WTC11 (cell line): ENCODE results near the gene GALNT7. TPM values are rescaled to one million over a fixed set of nuclear protein-coding genes. Genes with fewer than 3 reads are reported as not detected.

ENCODE experiments used
- ATAC-seq: fragments of 200-7000 bp; cut with Tn5 transposase; 2 replicates; pipeline ENCODE4 v1.10.0; 2021; ENCODE audit warnings: mild to moderate bottlenecking, moderate library complexity
- CTCF ChIA-PET: fragments of 300-600 bp; sonication (Branson Sonifier 250); formaldehyde crosslinking; loops from one replicate; lab custom pipeline; 2021; ENCODE audit warnings: antibody characterized with exemption; lab: Charles Lee
- POLR2A ChIA-PET: fragments of 350-600 bp; sonication (Branson Sonifier 250); formaldehyde crosslinking; loops from one replicate; lab custom pipeline; 2021; ENCODE audit warnings: antibody characterized with exemption; lab: Charles Lee
- DNase-seq: peaks from one replicate; pipeline ENCODE4 v3.0.0; 2021; ENCODE audit warnings: low spot score
- H3K27ac Mint-ChIP-seq: 2 replicates; pipeline ENCODE4 v1.8.0; 2021; ENCODE audit warnings: mixed read lengths
- H3K27me3 Mint-ChIP-seq: 2 replicates; pipeline ENCODE4 v1.8.0; 2021; ENCODE audit warnings: low read depth, mild to moderate bottlenecking, moderate library complexity, mixed read lengths
- H3K36me3 Mint-ChIP-seq: 2 replicates; pipeline ENCODE4 v1.8.0; 2021; ENCODE audit warnings: mixed read lengths
- H3K4me1 Mint-ChIP-seq: 2 replicates; pipeline ENCODE4 v1.8.0; 2022; ENCODE audit warnings: mixed read lengths
- H3K4me3 Mint-ChIP-seq: 2 replicates; pipeline ENCODE4 v1.8.0; 2021; ENCODE audit warnings: mild to moderate bottlenecking, moderate library complexity, mixed read lengths
- H3K9me3 Mint-ChIP-seq: 2 replicates; pipeline ENCODE4 v1.8.0; 2021; ENCODE audit warnings: mixed read lengths
- CBFB ChIP-seq: sonication (generic); formaldehyde crosslinking; IDR thresholded peaks from 2 replicates; pipeline ENCODE4 v1.8.1; 2022; ENCODE audit warnings: mild to moderate bottlenecking, low read depth, missing genetic modification reagents
- ELF4 ChIP-seq: sonication (generic); formaldehyde crosslinking; IDR thresholded peaks from 2 replicates; pipeline ENCODE4 v1.8.1; 2022; ENCODE audit warnings: low read depth, mild to moderate bottlenecking, moderate library complexity, missing genetic modification reagents
- ETV6 ChIP-seq: sonication (generic); formaldehyde crosslinking; IDR thresholded peaks from 2 replicates; pipeline ENCODE4 v1.8.1; 2022; ENCODE audit warnings: mild to moderate bottlenecking, missing genetic modification reagents
- FOXJ3 ChIP-seq: sonication (generic); formaldehyde crosslinking; IDR thresholded peaks from 2 replicates; pipeline ENCODE4 v1.9.0; 2021; ENCODE audit warnings: missing genetic modification reagents, mild to moderate bottlenecking, borderline replicate concordance
- FOXK1 ChIP-seq: sonication (generic); formaldehyde crosslinking; IDR thresholded peaks from 2 replicates; pipeline ENCODE4 v1.8.0; 2022; ENCODE audit warnings: mild to moderate bottlenecking, moderate library complexity, missing genetic modification reagents
- GABPB1 ChIP-seq: sonication (generic); formaldehyde crosslinking; IDR thresholded peaks from 2 replicates; pipeline ENCODE4 v1.8.1; 2023; ENCODE audit warnings: mild to moderate bottlenecking, missing genetic modification reagents
- GRHL2 ChIP-seq: fragments of 250-450 bp; sonication (Bioruptor Pico); IDR thresholded peaks from 2 replicates; pipeline ENCODE4 v1.8.0; 2022; ENCODE audit warnings: mild to moderate bottlenecking, moderate library complexity; ENCODE audit not compliant: insufficient replicate concordance, severe bottlenecking
- IRF2 ChIP-seq: sonication (generic); formaldehyde crosslinking; IDR thresholded peaks from 2 replicates; pipeline ENCODE4 v1.8.0; 2022; ENCODE audit warnings: low read depth, missing genetic modification reagents, borderline replicate concordance
- RORB ChIP-seq: fragments of 250-450 bp; sonication (Bioruptor Pico); IDR thresholded peaks from 2 replicates; pipeline ENCODE4 v1.9.0; 2021; ENCODE audit warnings: mild to moderate bottlenecking
- TCF7 ChIP-seq: sonication (generic); formaldehyde crosslinking; IDR thresholded peaks from 2 replicates; pipeline ENCODE4 v1.8.0; 2022; ENCODE audit warnings: mild to moderate bottlenecking, low read depth, missing genetic modification reagents, moderate library complexity
- total RNA-seq: library from RNA; stranded (reverse); gene quantifications from 3 replicates; pipeline ENCODE4 v1.2.3, GENCODE V29; 2021
- TF ChIP-seq, protein P1 (sequence below): fragments of 250-450 bp; sonication (Bioruptor Pico); IDR thresholded peaks from 2 replicates; pipeline ENCODE4 v2.1.2; 2022; ENCODE audit warnings: mild to moderate bottlenecking, moderate library complexity
- TF ChIP-seq, protein P2 (sequence below): sonication (generic); formaldehyde crosslinking; IDR thresholded peaks from 2 replicates; pipeline ENCODE4 v1.8.1; 2023; ENCODE audit warnings: mild to moderate bottlenecking, moderate library complexity, missing genetic modification reagents
- TF ChIP-seq, protein P3 (sequence below): sonication (generic); formaldehyde crosslinking; IDR thresholded peaks from 2 replicates; pipeline ENCODE4 v1.8.1; 2023; ENCODE audit warnings: mild to moderate bottlenecking, missing genetic modification reagents
- TF ChIP-seq, protein P4 (sequence below): fragments of 250-450 bp; sonication (Bioruptor Pico); IDR thresholded peaks from 2 replicates; pipeline ENCODE4 v1.8.0; 2021; ENCODE audit warnings: mild to moderate bottlenecking
- TF ChIP-seq, protein P5 (sequence below): sonication (generic); formaldehyde crosslinking; IDR thresholded peaks from 2 replicates; pipeline ENCODE4 v1.8.0; 2022; ENCODE audit warnings: mild to moderate bottlenecking, missing genetic modification reagents
- TF ChIP-seq, protein P6 (sequence below): sonication (generic); formaldehyde crosslinking; IDR thresholded peaks from 2 replicates; pipeline ENCODE4 v1.8.0; 2023; ENCODE audit warnings: missing genetic modification reagents, mild to moderate bottlenecking, borderline replicate concordance
- TF ChIP-seq, protein P7 (sequence below): sonication (generic); formaldehyde crosslinking; IDR thresholded peaks from 2 replicates; pipeline ENCODE4 v1.8.1; 2023; ENCODE audit warnings: mild to moderate bottlenecking, missing genetic modification reagents, moderate library complexity
- TF ChIP-seq, protein P8 (sequence below): sonication (generic); formaldehyde crosslinking; IDR thresholded peaks from 2 replicates; pipeline ENCODE4 v1.8.0; 2022; ENCODE audit warnings: mild to moderate bottlenecking, missing genetic modification reagents

GALNT7 gene
- total RNA-seq, 1 experiment from 2014 or later: 86.9 TPM

DNA sequence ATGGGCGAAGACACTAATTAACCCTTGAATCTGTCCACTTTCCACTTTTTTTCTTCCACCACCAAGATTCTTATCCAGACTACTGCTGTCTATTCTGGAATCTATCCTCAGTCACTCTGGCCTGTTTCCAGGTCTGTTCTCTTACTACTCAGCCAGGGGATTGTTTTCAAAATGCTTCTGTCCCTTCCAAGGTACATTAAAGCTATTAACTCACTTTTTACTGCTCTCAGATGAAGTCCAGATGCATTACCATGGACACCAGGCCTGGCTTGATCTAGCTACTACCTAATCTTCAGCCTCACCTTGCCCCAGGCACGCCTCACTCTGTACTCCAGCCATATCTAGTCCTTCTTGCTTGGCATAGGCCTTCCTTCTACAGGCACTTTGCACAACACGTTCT is 66.4 kb downstream of the GALNT7 start (continued):
- TF ChIP-seq, protein P1, sequence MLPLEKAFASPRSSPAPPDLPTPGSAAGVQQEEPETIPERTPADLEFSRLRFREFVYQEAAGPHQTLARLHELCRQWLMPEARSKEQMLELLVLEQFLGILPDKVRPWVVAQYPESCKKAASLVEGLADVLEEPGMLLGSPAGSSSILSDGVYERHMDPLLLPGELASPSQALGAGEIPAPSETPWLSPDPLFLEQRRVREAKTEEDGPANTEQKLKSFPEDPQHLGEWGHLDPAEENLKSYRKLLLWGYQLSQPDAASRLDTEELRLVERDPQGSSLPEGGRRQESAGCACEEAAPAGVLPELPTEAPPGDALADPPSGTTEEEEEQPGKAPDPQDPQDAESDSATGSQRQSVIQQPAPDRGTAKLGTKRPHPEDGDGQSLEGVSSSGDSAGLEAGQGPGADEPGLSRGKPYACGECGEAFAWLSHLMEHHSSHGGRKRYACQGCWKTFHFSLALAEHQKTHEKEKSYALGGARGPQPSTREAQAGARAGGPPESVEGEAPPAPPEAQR (CRISPR knock-in tag): no peak
- TF ChIP-seq, protein P2, sequence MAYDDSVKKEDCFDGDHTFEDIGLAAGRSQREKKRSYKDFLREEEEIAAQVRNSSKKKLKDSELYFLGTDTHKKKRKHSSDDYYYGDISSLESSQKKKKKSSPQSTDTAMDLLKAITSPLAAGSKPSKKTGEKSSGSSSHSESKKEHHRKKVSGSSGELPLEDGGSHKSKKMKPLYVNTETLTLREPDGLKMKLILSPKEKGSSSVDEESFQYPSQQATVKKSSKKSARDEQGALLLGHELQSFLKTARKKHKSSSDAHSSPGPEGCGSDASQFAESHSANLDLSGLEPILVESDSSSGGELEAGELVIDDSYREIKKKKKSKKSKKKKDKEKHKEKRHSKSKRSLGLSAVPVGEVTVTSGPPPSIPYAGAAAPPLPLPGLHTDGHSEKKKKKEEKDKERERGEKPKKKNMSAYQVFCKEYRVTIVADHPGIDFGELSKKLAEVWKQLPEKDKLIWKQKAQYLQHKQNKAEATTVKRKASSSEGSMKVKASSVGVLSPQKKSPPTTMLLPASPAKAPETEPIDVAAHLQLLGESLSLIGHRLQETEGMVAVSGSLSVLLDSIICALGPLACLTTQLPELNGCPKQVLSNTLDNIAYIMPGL (CRISPR knock-in tag): no peak
- TF ChIP-seq CBFB (CRISPR knock-in tag) (no peak), ETV6 (CRISPR knock-in tag) (no peak), GRHL2 (no peak)
- TF ChIP-seq, protein P3, sequence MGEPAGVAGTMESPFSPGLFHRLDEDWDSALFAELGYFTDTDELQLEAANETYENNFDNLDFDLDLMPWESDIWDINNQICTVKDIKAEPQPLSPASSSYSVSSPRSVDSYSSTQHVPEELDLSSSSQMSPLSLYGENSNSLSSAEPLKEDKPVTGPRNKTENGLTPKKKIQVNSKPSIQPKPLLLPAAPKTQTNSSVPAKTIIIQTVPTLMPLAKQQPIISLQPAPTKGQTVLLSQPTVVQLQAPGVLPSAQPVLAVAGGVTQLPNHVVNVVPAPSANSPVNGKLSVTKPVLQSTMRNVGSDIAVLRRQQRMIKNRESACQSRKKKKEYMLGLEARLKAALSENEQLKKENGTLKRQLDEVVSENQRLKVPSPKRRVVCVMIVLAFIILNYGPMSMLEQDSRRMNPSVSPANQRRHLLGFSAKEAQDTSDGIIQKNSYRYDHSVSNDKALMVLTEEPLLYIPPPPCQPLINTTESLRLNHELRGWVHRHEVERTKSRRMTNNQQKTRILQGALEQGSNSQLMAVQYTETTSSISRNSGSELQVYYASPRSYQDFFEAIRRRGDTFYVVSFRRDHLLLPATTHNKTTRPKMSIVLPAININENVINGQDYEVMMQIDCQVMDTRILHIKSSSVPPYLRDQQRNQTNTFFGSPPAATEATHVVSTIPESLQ (CRISPR knock-in tag): no peak

DNA sequence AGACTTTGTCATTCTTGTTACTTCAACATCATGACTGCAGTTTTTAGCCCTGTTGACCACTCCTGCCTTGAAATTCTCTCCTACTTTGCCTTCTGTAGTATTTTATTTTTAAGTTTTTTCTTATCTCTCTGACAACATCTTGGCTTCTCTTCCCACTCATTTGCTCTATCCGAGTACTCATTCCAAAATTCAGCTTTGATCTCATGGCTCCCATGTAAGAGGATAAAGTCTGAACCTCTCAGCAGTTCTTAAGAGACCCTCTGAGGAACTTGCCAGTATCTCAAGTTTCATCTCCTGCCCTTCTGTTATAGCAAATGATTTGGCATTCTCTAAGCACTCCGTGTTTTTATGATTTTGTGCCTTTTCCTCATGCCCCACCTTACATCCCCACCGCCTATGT is 67.7 kb downstream of the GALNT7 start:
- no peak; the same call in 1 of the 2 replicates for ATAC-seq
- H3K27ac Mint-ChIP-seq: peak overlapping the region; percentile 87

DNA sequence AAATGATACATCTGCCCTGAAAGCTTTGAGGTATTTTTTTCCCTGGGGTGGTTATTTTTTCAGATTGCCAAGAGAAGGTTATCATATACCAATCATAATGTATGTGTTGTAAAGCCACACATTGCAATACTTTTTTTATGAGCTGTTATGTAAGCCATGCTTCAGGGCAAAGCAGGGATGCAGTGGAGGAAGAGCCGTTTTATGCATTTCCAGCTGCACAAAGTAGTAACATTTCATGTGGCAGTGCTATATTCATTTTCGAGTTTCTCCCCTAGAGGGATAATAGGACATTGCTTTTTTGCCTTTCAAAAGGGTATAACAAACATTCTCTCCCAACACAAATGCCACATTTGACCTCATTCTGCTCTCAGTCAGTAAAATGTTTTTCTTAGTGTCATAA is 68.5 kb downstream of the GALNT7 start:
- ATAC-seq: no peak
- TF ChIP-seq, protein P4, sequence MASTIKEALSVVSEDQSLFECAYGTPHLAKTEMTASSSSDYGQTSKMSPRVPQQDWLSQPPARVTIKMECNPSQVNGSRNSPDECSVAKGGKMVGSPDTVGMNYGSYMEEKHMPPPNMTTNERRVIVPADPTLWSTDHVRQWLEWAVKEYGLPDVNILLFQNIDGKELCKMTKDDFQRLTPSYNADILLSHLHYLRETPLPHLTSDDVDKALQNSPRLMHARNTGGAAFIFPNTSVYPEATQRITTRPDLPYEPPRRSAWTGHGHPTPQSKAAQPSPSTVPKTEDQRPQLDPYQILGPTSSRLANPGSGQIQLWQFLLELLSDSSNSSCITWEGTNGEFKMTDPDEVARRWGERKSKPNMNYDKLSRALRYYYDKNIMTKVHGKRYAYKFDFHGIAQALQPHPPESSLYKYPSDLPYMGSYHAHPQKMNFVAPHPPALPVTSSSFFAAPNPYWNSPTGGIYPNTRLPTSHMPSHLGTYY (CRISPR knock-in tag): no peak
- TF ChIP-seq ETV6 (CRISPR knock-in tag) (no peak), RORB (no peak), TCF7 (CRISPR knock-in tag) (no peak), ELF4 (CRISPR knock-in tag) (no peak), FOXJ3 (CRISPR knock-in tag) (no peak)
- TF ChIP-seq, protein P5, sequence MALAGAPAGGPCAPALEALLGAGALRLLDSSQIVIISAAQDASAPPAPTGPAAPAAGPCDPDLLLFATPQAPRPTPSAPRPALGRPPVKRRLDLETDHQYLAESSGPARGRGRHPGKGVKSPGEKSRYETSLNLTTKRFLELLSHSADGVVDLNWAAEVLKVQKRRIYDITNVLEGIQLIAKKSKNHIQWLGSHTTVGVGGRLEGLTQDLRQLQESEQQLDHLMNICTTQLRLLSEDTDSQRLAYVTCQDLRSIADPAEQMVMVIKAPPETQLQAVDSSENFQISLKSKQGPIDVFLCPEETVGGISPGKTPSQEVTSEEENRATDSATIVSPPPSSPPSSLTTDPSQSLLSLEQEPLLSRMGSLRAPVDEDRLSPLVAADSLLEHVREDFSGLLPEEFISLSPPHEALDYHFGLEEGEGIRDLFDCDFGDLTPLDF (CRISPR knock-in tag): no peak
- TF ChIP-seq, protein P6, sequence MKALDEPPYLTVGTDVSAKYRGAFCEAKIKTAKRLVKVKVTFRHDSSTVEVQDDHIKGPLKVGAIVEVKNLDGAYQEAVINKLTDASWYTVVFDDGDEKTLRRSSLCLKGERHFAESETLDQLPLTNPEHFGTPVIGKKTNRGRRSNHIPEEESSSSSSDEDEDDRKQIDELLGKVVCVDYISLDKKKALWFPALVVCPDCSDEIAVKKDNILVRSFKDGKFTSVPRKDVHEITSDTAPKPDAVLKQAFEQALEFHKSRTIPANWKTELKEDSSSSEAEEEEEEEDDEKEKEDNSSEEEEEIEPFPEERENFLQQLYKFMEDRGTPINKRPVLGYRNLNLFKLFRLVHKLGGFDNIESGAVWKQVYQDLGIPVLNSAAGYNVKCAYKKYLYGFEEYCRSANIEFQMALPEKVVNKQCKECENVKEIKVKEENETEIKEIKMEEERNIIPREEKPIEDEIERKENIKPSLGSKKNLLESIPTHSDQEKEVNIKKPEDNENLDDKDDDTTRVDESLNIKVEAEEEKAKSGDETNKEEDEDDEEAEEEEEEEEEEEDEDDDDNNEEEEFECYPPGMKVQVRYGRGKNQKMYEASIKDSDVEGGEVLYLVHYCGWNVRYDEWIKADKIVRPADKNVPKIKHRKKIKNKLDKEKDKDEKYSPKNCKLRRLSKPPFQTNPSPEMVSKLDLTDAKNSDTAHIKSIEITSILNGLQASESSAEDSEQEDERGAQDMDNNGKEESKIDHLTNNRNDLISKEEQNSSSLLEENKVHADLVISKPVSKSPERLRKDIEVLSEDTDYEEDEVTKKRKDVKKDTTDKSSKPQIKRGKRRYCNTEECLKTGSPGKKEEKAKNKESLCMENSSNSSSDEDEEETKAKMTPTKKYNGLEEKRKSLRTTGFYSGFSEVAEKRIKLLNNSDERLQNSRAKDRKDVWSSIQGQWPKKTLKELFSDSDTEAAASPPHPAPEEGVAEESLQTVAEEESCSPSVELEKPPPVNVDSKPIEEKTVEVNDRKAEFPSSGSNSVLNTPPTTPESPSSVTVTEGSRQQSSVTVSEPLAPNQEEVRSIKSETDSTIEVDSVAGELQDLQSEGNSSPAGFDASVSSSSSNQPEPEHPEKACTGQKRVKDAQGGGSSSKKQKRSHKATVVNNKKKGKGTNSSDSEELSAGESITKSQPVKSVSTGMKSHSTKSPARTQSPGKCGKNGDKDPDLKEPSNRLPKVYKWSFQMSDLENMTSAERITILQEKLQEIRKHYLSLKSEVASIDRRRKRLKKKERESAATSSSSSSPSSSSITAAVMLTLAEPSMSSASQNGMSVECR (CRISPR knock-in tag): no peak
- Mint-ChIP-seq H3K27ac (peak overlapping the region; percentile 64), H3K4me1 (peaks cover 58% of the 10 kb centered on the region), H3K9me3 (no peaks in the 10 kb centered on the region), H3K27me3 (no peaks in the 10 kb centered on the region), H3K4me3 (peak overlapping the region; percentile 15; the same call in 1 of the 2 replicates), H3K36me3 (no peaks in the 10 kb centered on the region)
- DNase-seq: no peak
- ChIA-PET CTCF (interaction anchor here (2.1 kb wide), 1 partner anchor 224 kb away, joined by 6 read pairs; no protein-coding TSS in a partner anchor), POLR2A (no interaction called here)

More for the DNA sequence above, 67.7 kb downstream of the GALNT7 start:
- TF ChIP-seq, protein P7, sequence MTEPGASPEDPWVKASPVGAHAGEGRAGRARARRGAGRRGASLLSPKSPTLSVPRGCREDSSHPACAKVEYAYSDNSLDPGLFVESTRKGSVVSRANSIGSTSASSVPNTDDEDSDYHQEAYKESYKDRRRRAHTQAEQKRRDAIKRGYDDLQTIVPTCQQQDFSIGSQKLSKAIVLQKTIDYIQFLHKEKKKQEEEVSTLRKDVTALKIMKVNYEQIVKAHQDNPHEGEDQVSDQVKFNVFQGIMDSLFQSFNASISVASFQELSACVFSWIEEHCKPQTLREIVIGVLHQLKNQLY (CRISPR knock-in tag): no peak
- no peak for TF ChIP-seq IRF2
- TF ChIP-seq GABPB1 (CRISPR knock-in tag): no peak
- no peak for TF ChIP-seq FOXK1
- TF ChIP-seq, protein P8, sequence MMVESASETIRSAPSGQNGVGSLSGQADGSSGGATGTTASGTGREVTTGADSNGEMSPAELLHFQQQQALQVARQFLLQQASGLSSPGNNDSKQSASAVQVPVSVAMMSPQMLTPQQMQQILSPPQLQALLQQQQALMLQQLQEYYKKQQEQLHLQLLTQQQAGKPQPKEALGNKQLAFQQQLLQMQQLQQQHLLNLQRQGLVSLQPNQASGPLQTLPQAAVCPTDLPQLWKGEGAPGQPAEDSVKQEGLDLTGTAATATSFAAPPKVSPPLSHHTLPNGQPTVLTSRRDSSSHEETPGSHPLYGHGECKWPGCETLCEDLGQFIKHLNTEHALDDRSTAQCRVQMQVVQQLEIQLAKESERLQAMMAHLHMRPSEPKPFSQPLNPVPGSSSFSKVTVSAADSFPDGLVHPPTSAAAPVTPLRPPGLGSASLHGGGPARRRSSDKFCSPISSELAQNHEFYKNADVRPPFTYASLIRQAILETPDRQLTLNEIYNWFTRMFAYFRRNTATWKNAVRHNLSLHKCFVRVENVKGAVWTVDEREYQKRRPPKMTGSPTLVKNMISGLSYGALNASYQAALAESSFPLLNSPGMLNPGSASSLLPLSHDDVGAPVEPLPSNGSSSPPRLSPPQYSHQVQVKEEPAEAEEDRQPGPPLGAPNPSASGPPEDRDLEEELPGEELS (CRISPR knock-in tag): no peak
- H3K27me3 Mint-ChIP-seq: no peaks in the 10 kb centered on the region
- no peak overlapping the region for H3K4me3 Mint-ChIP-seq
- peaks cover 57% of the 10 kb centered on the region for H3K4me1 Mint-ChIP-seq
- no peaks in the 10 kb centered on the region for H3K9me3 Mint-ChIP-seq
- no peak for DNase-seq
- ChIA-PET POLR2A (no interaction called here), CTCF (interaction anchor here (1.0 to 2.1 kb wide), 2 partner anchors 21 to 223 kb away, joined by 3 to 6 read pairs; no protein-coding TSS in a partner anchor)
- no peaks in the 10 kb centered on the region for H3K36me3 Mint-ChIP-seq
